ENCODE results near the gene BTBD8. TPM values are rescaled to one million over a fixed set of nuclear protein-coding genes. Genes with fewer than 3 reads are reported as not detected.

The BTBD8 gene
- total and polyA plus RNA-seq, 8 donors: 0.44 to 12.5 (median 2.5) TPM

DNA sequence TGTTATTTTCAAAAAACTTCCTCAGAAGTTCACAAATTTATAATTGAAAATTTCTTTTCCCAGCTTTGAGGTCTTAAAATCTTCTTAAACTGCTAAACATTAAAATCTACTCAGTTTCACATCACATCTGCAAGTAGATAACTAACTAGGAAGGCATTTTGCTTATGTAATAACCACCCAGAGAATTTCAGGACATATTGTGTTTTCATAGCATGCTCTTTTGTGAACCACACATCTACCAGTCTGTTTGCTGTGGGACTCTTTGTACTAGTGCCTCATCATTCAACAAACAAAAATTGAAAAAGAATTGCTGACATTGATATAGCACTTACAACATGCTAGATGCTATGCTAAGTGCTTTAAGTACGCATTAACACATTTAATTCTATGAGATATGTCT, 105.9 kb downstream of the BTBD8 start:
- H3K27me3 ChIP-seq: no peaks in the 10 kb centered on the region
- no peak overlapping the region for H3K4me3 ChIP-seq
- DNase-seq: no peak
- no peaks in the 10 kb centered on the region for H3K9me3 ChIP-seq
- 90 to 96% (median 92%) methylated on average over 1 of the region's 1 CpG for WGBS, 5 donors
- TF ChIP-seq, protein P1, sequence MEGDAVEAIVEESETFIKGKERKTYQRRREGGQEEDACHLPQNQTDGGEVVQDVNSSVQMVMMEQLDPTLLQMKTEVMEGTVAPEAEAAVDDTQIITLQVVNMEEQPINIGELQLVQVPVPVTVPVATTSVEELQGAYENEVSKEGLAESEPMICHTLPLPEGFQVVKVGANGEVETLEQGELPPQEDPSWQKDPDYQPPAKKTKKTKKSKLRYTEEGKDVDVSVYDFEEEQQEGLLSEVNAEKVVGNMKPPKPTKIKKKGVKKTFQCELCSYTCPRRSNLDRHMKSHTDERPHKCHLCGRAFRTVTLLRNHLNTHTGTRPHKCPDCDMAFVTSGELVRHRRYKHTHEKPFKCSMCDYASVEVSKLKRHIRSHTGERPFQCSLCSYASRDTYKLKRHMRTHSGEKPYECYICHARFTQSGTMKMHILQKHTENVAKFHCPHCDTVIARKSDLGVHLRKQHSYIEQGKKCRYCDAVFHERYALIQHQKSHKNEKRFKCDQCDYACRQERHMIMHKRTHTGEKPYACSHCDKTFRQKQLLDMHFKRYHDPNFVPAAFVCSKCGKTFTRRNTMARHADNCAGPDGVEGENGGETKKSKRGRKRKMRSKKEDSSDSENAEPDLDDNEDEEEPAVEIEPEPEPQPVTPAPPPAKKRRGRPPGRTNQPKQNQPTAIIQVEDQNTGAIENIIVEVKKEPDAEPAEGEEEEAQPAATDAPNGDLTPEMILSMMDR (IDR thresholded peaks at IDR 0.05): no peak
- TF ChIP-seq EP300 (IDR thresholded peaks at IDR 0.05): no peak
- TF ChIP-seq POLR2AphosphoS5 (IDR thresholded peaks at IDR 0.05): no peak
- TF ChIP-seq POLR2A (IDR thresholded peaks at IDR 0.05): no peak
- intact Hi-C loops (cut with DNase I; ENCODE audit: low total_unique reads): no loop called here
- peaks cover 0 to 18% (median 9%) of the 10 kb centered on the region in 4 donors for H3K36me3 ChIP-seq
- no peaks in the 10 kb centered on the region for H3K4me1 ChIP-seq
- H3K27ac ChIP-seq: no peak overlapping the region

DNA sequence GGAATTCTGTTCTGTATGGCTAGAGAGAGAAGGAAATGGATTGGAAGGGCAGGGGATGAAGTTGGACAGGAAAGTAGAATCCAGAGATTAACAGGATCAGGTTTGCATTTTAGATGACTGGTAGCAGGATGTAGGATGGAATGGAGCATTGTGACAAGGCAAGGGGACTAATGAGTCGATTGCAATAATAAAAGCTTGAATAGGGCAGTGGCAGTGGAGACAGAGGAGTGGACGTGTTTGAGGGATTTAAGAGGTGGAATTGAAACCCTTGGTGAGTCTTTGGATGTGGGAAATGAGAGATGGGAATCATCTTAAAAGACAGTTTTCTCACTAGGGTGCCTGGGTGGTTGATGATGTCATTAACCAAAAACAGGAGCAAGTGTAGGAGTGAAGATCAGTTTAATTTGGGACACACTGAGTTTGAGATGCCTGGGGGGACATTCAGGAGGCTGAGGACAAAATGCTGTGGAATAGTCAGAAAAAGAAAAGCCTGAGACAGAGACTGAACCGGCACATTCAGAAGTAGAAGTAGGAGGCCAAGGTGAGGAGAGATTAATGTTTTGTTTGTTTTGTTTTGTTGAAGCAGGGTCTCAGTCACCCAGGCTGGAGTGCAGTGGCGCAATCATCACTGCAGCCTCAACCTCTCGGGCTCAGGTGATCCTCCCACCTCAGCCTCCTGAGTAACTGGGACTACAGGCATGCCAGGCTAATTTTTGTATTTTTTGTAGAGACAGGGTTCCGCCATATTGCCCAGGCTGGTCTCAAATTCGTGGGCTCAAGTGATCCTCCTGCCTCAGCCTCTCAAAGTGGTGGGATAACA, 108.5 kb downstream of the BTBD8 start:
- Histone ChIP-seq H3K4me1 (no peaks in the 10 kb centered on the region), H3K9me3 (no peaks in the 10 kb centered on the region), H3K36me3 (peaks cover 0 to 6% (median 0%) of the 10 kb centered on the region in 4 donors), H3K4me3 (no peak overlapping the region), H3K27me3 (no peaks in the 10 kb centered on the region), H3K27ac (no peak overlapping the region)
- 71 to 81% (median 78%) methylated on average over 7 of the region's 7 CpGs for WGBS, 5 donors
- no peak for DNase-seq
- intact Hi-C loops (cut with DNase I; ENCODE audit: low total_unique reads): no loop called here
- TF ChIP-seq, protein P1 (IDR thresholded peaks at IDR 0.05): no peak
- TF ChIP-seq POLR2AphosphoS5 (IDR thresholded peaks at IDR 0.05) (no peak), EP300 (IDR thresholded peaks at IDR 0.05) (no peak), POLR2A (IDR thresholded peaks at IDR 0.05) (no peak)

DNA sequence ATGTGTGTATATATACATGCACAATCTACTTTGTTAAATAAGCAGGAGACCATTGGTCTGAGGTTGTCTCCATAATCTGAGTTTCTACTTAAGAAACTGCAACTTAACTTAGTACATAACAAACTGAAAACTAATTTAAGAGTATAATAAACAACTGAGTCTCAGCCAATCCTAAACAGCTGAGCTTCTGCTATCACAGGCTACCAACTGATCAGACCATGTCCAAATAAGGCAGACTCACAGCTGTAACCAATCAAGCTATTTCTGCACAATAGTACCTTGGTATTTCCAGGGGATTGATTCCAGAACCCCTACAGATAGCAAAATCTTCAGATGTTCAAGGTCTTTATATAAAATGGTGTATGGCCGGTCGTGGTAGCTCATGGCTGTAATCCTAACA, 111.6 kb downstream of the BTBD8 start:
- H3K27me3 ChIP-seq: no peaks in the 10 kb centered on the region
- 76 to 93% (median 85%) methylated on average over 2 of the region's 2 CpGs for WGBS, 5 donors
- H3K4me3 ChIP-seq: no peak overlapping the region
- H3K27ac ChIP-seq: no peak overlapping the region
- no peaks in the 10 kb centered on the region for H3K36me3 ChIP-seq
- no peak for TF ChIP-seq EP300 (IDR thresholded peaks at IDR 0.05)
- intact Hi-C loops (cut with DNase I; ENCODE audit: low total_unique reads): no loop called here
- H3K4me1 ChIP-seq: no peaks in the 10 kb centered on the region
- no peak for DNase-seq
- no peaks in the 10 kb centered on the region for H3K9me3 ChIP-seq

DNA sequence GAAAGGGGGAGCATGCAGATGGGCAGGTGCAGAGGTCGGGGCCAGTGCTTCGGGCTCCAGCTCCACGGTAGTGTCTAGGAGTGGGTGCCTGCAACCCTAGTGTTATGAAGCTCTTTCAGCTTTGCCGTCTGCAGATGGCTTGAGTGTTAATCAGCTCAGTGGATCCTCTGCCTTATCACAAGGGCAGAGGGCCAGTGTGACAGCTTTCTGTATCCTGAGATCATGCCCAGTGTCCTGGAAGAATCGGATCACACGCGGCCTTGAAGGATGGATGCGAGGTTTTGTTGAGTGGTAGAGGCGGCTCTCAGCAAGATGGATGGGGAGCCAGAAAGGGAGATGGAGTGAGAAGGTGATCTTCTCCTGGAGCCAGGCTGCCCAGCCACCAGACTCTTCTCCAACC, 112.1 kb downstream of the BTBD8 start:
- WGBS, 5 donors: 88 to 91% (median 89%) methylated on average over 9 of the region's 9 CpGs
- Histone ChIP-seq H3K9me3 (no peaks in the 10 kb centered on the region), H3K36me3 (no peaks in the 10 kb centered on the region), H3K4me3 (no peak overlapping the region), H3K27ac (no peak overlapping the region), H3K4me1 (no peaks in the 10 kb centered on the region), H3K27me3 (no peaks in the 10 kb centered on the region)
- no peak for DNase-seq
- intact Hi-C loops (cut with DNase I; ENCODE audit: low total_unique reads): no loop called here
- TF ChIP-seq EP300 (IDR thresholded peaks at IDR 0.05): no peak
- no peak for TF ChIP-seq POLR2AphosphoS5 (IDR thresholded peaks at IDR 0.05)
- TF ChIP-seq, protein P1 (IDR thresholded peaks at IDR 0.05): no peak
- no peak for TF ChIP-seq POLR2A (IDR thresholded peaks at IDR 0.05)

DNA sequence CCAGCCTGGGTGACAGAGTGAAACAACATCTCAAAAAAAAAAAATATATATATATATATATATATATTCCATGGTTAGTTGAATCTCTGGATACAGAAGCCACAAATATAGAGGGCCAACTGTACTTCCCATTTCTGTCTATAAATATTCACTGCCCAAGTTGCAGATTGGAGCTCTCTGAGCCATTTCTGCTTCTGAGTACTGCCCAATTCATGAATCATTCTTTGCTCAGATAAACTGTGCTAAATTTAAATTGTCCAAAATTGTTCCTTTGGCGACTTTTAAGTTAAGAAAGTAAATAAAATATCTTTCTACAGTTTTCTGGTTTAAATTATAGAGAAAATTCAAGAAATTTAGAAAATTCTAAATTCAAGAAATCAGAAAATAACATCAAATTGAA, 114.4 kb downstream of the BTBD8 start:
- WGBS, 5 donors: 52 to 78% (median 65%) methylated on average over 1 of the region's 1 CpG
- intact Hi-C loops (cut with DNase I; ENCODE audit: low total_unique reads): no loop called here

More for the DNA sequence above, 114.4 kb downstream of the BTBD8 start:
- Histone ChIP-seq H3K9me3 (no peaks in the 10 kb centered on the region), H3K4me1 (no peaks in the 10 kb centered on the region), H3K36me3 (no peaks in the 10 kb centered on the region), H3K27ac (no peak overlapping the region), H3K4me3 (no peak overlapping the region), H3K27me3 (no peaks in the 10 kb centered on the region)
- DNase-seq: no peak
- TF ChIP-seq POLR2A (IDR thresholded peaks at IDR 0.05): no peak
- TF ChIP-seq, protein P1 (IDR thresholded peaks at IDR 0.05): no peak
- no peak for TF ChIP-seq POLR2AphosphoS5 (IDR thresholded peaks at IDR 0.05)
- TF ChIP-seq EP300 (IDR thresholded peaks at IDR 0.05): no peak
